ENCODE measurements around the gene TMPRSS12. TPM values are rescaled to one million over a fixed set of nuclear protein-coding genes. Genes with fewer than 3 reads are reported as not detected.
"Not testable (repeated sequence)": the region's sequence is repeated elsewhere in the genome, so short reads cannot be mapped to it uniquely, and the experiment has no call there.

Gene TMPRSS12
- total RNA-seq, 1 experiment from 2014 or later = not detected

DNA sequence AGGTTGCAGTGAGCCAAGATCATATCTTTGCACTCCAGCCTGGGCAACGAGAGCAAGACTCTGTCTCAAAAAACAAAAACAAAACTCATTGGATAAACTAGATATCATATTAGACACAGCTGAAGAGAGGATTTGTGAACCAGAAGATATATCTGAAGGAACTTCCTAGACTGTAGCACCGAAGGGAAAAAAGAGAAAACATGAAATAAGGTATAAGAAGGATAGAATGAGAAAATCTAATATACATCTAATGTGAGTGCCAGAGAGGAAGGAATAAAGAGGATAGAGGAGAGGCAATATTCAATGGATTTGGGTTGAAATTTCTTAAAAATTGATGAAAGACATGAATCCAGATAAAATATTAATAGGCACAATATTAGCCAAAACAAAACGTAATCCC, 22.5 kb downstream of the TMPRSS12 start:
- H3K27me3 ChIP-seq (ENCODE audit: control insufficient read depth, insufficient read depth, low read length) = no peaks in the 10 kb centered on the region
- no peaks in the 10 kb centered on the region for H3K4me1 ChIP-seq (ENCODE audit: control insufficient read depth, insufficient read depth, low read length)
- H3K27ac ChIP-seq (ENCODE audit: low read length) = no peak overlapping the region
- TF ChIP-seq TCF7L2 (IDR thresholded peaks at IDR 0.05; ENCODE audit: low read depth, low read length) (no peak), CTCF (IDR thresholded peaks at IDR 0.05) (no peak), SIN3A (IDR thresholded peaks at IDR 0.05; ENCODE audit: borderline replicate concordance, insufficient read depth, low read depth, low read length) (no peak), POLR2AphosphoS5 (IDR thresholded peaks at IDR 0.05; ENCODE audit: low read depth, low read length) (no peak)
- TF ChIP-seq, protein P1, sequence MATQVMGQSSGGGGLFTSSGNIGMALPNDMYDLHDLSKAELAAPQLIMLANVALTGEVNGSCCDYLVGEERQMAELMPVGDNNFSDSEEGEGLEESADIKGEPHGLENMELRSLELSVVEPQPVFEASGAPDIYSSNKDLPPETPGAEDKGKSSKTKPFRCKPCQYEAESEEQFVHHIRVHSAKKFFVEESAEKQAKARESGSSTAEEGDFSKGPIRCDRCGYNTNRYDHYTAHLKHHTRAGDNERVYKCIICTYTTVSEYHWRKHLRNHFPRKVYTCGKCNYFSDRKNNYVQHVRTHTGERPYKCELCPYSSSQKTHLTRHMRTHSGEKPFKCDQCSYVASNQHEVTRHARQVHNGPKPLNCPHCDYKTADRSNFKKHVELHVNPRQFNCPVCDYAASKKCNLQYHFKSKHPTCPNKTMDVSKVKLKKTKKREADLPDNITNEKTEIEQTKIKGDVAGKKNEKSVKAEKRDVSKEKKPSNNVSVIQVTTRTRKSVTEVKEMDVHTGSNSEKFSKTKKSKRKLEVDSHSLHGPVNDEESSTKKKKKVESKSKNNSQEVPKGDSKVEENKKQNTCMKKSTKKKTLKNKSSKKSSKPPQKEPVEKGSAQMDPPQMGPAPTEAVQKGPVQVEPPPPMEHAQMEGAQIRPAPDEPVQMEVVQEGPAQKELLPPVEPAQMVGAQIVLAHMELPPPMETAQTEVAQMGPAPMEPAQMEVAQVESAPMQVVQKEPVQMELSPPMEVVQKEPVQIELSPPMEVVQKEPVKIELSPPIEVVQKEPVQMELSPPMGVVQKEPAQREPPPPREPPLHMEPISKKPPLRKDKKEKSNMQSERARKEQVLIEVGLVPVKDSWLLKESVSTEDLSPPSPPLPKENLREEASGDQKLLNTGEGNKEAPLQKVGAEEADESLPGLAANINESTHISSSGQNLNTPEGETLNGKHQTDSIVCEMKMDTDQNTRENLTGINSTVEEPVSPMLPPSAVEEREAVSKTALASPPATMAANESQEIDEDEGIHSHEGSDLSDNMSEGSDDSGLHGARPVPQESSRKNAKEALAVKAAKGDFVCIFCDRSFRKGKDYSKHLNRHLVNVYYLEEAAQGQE (IDR thresholded peaks at IDR 0.05; ENCODE audit: insufficient read depth in 1 of 2, low read depth in 2 of 2, low read length in 1 of 2) = no peak
- H3K9me3 ChIP-seq (ENCODE audit: control insufficient read depth, insufficient read depth, low read depth, low read length) = no peaks in the 10 kb centered on the region
- H3K4me3 ChIP-seq (ENCODE audit: low read depth in 2 of 2, low read length in 2 of 2) = no peak overlapping the region
- ATAC-seq (no peak), DNase-seq (ENCODE audit: low read depth, low spot score) (no peak)
- in situ Hi-C loops (cut with HindIII; ENCODE audit: low pct_unique_long_range_greater_than_20kb, low sequenced_read_pairs) (no loop called here), intact Hi-C loops (cut with micrococcal nuclease; ENCODE audit: unreplicated experiment) (no loop called here)
- ChIA-PET CTCF (no interaction called here), POLR2A (no interaction called here)
- no peaks in the 10 kb centered on the region for H3K36me3 ChIP-seq (ENCODE audit: control insufficient read depth, insufficient read depth, low read length)
- no TSS peak for BruUV-seq (replicated peaks)

GRCh38 chr12:50868881-50869280, 26.2 kb downstream of the TMPRSS12 start:
- H3K27me3 ChIP-seq (ENCODE audit: control insufficient read depth, insufficient read depth, low read length); H3K27ac ChIP-seq (ENCODE audit: low read length); BruUV-seq (replicated peaks); in situ Hi-C loops (cut with HindIII; ENCODE audit: low pct_unique_long_range_greater_than_20kb, low sequenced_read_pairs); ATAC-seq; intact Hi-C loops (cut with micrococcal nuclease; ENCODE audit: unreplicated experiment); H3K36me3 ChIP-seq (ENCODE audit: control insufficient read depth, insufficient read depth, low read length); CTCF ChIA-PET; H3K4me3 ChIP-seq (ENCODE audit: low read depth in 2 of 2, low read length in 2 of 2); H3K9me3 ChIP-seq (ENCODE audit: control insufficient read depth, insufficient read depth, low read depth, low read length); H3K4me1 ChIP-seq (ENCODE audit: control insufficient read depth, insufficient read depth, low read length); POLR2A ChIA-PET; DNase-seq (ENCODE audit: low read depth, low spot score): not testable (repeated sequence)

GRCh38 chr12:50882563-50882962, 39.8 kb downstream of the TMPRSS12 start:
- intact Hi-C loops (cut with micrococcal nuclease; ENCODE audit: unreplicated experiment) = no loop called here
- Histone ChIP-seq H3K4me1 (ENCODE audit: control insufficient read depth, insufficient read depth, low read length) (no peaks in the 10 kb centered on the region), H3K27me3 (ENCODE audit: control insufficient read depth, insufficient read depth, low read length) (no peaks in the 10 kb centered on the region), H3K4me3 (ENCODE audit: low read depth in 2 of 2, low read length in 2 of 2) (no peak overlapping the region), H3K9me3 (ENCODE audit: control insufficient read depth, insufficient read depth, low read depth, low read length) (no peaks in the 10 kb centered on the region), H3K36me3 (ENCODE audit: control insufficient read depth, insufficient read depth, low read length) (no peaks in the 10 kb centered on the region), H3K27ac (ENCODE audit: low read length) (no peak overlapping the region)
- in situ Hi-C loops (cut with HindIII; ENCODE audit: low pct_unique_long_range_greater_than_20kb, low sequenced_read_pairs) = no loop called here
- no peak for ATAC-seq
- DNase-seq (ENCODE audit: low read depth, low spot score) = no peak
- TF ChIP-seq POLR2AphosphoS5 (IDR thresholded peaks at IDR 0.05; ENCODE audit: low read depth, low read length) (no peak), SIN3A (IDR thresholded peaks at IDR 0.05; ENCODE audit: borderline replicate concordance, insufficient read depth, low read depth, low read length) (no peak), CTCF (IDR thresholded peaks at IDR 0.05) (no peak), TCF7L2 (IDR thresholded peaks at IDR 0.05; ENCODE audit: low read depth, low read length) (no peak)
- TF ChIP-seq, protein P1 (IDR thresholded peaks at IDR 0.05; ENCODE audit: insufficient read depth in 1 of 2, low read depth in 2 of 2, low read length in 1 of 2) = no peak
- ChIA-PET POLR2A (no interaction called here), CTCF (no interaction called here)
- BruUV-seq (replicated peaks) = no TSS peak
